GM19193 (cell line): ENCODE measurements around the gene GOLM1.

ENCODE experiments used
- POLR2A ChIP-seq: IDR thresholded peaks from 4 replicates; pipeline ENCODE4 v1.6.1; 2011; ENCODE audit not compliant: insufficient read depth, insufficient read length; ENCODE audit errors: extremely low read depth

Gene GOLM1

GRCh38 chr9:85981369-85981768 is 118.0 kb downstream of the GOLM1 start:
- no peak for TF ChIP-seq POLR2A

GRCh38 chr9:85978496-85978895 is 120.9 kb downstream of the GOLM1 start:
- TF ChIP-seq POLR2A: no peak
